HepG2 (cell line): Measurements from ENCODE around the gene MAPK6. TPM values are rescaled to one million over a fixed set of nuclear protein-coding genes. Genes with fewer than 3 reads are reported as not detected.

Experiments used
- BCL6 ChIP-seq: IDR thresholded peaks from 2 replicates; pipeline ENCODE4 v1.6.1; 2016; ENCODE audit warnings: missing genetic modification reagents, missing compliant biosample characterization
- BHLHE40 ChIP-seq: IDR thresholded peaks from 2 replicates; pipeline ENCODE4 v1.6.1; 2011; ENCODE audit warnings: low read length, improper control_type of control experiment
- CTCF ChIP-seq: sonication (generic); formaldehyde crosslinking; IDR thresholded peaks from 2 replicates; pipeline ENCODE4 v1.5.0; 2020; ENCODE audit warnings: mild to moderate bottlenecking, missing genetic modification reagents, moderate library complexity
- FOXA3 ChIP-seq: IDR thresholded peaks from 2 replicates; pipeline ENCODE4 v1.6.1; 2016; ENCODE audit warnings: missing genetic modification reagents, missing compliant biosample characterization
- HNRNPK ChIP-seq: fragments of 200-400 bp; formaldehyde crosslinking; IDR thresholded peaks from 2 replicates; pipeline ENCODE4 v1.6.1; 2018; ENCODE audit warnings: low read length, low read depth, moderate library complexity, mild to moderate bottlenecking; ENCODE audit not compliant: poor library complexity, severe bottlenecking
- HOXD1 ChIP-seq: sonication (generic); formaldehyde crosslinking; IDR thresholded peaks from 2 replicates; pipeline ENCODE4 v1.5.0; 2020; ENCODE audit warnings: missing genetic modification reagents
- JUND ChIP-seq: sonication (generic); formaldehyde crosslinking; IDR thresholded peaks from 2 replicates; pipeline ENCODE4 v1.8.0; 2022; ENCODE audit warnings: mild to moderate bottlenecking, missing genetic modification reagents
- MLX ChIP-seq: IDR thresholded peaks from 2 replicates; pipeline ENCODE4 v1.6.1; 2016
- MTF2 ChIP-seq: sonication (generic); formaldehyde crosslinking; IDR thresholded peaks from 2 replicates; pipeline ENCODE4 v1.5.0; 2020; ENCODE audit warnings: missing genetic modification reagents, borderline replicate concordance
- NFIB ChIP-seq: sonication (generic); formaldehyde crosslinking; IDR thresholded peaks from 2 replicates; pipeline ENCODE4 v1.9.0; 2021; ENCODE audit warnings: missing genetic modification reagents, mild to moderate bottlenecking, borderline replicate concordance
- SMAD3 ChIP-seq: sonication (generic); formaldehyde crosslinking; IDR thresholded peaks from 2 replicates; pipeline ENCODE4 v1.4.0; 2020; ENCODE audit warnings: missing genetic modification reagents
- SRSF4 ChIP-seq: fragments of 200-400 bp; formaldehyde crosslinking; IDR thresholded peaks from one replicate; pipeline ENCODE4 v1.6.1; 2018; ENCODE audit warnings: mild to moderate bottlenecking, low read depth, low read length, moderate library complexity; ENCODE audit not compliant: poor library complexity, severe bottlenecking
- SYNCRIP ChIP-seq: fragments of 200-400 bp; formaldehyde crosslinking; IDR thresholded peaks from 2 replicates; pipeline ENCODE4 v1.6.1; 2018; ENCODE audit warnings: mild to moderate bottlenecking, low read depth, low read length; ENCODE audit not compliant: insufficient read depth
- TARDBP ChIP-seq: sonication (generic); formaldehyde crosslinking; IDR thresholded peaks from 2 replicates; pipeline ENCODE4 v1.8.0; 2022; ENCODE audit warnings: mild to moderate bottlenecking, missing genetic modification reagents
- ZFP37 ChIP-seq: sonication (generic); formaldehyde crosslinking; IDR thresholded peaks from 2 replicates; pipeline ENCODE4 v1.4.0; 2020; ENCODE audit warnings: missing genetic modification reagents, borderline replicate concordance
- ZNF180 ChIP-seq: sonication (generic); formaldehyde crosslinking; IDR thresholded peaks from 2 replicates; pipeline ENCODE4 v1.4.0; 2020; ENCODE audit warnings: low read depth, missing genetic modification reagents, borderline replicate concordance
- ZNF24 ChIP-seq: fragments of 450-650 bp; IDR thresholded peaks from 2 replicates; pipeline ENCODE4 v1.6.1; 2017; ENCODE audit warnings: antibody characterized with exemption, mild to moderate bottlenecking
- ZNF350 ChIP-seq: sonication (generic); formaldehyde crosslinking; IDR thresholded peaks from 2 replicates; pipeline ENCODE4 v1.4.0; 2020; ENCODE audit warnings: mild to moderate bottlenecking, low read depth, missing genetic modification reagents, borderline replicate concordance
- ZNF430 ChIP-seq: sonication (generic); formaldehyde crosslinking; IDR thresholded peaks from 2 replicates; pipeline ENCODE4 v1.9.0; 2021; ENCODE audit warnings: mild to moderate bottlenecking, missing genetic modification reagents
- ZNF441 ChIP-seq: sonication (generic); formaldehyde crosslinking; IDR thresholded peaks from 2 replicates; pipeline ENCODE4 v1.7.0; 2021; ENCODE audit warnings: missing genetic modification reagents, borderline replicate concordance
- ZNF660 ChIP-seq: sonication (generic); formaldehyde crosslinking; IDR thresholded peaks from 2 replicates; pipeline ENCODE4 v1.5.1; 2020; ENCODE audit warnings: mild to moderate bottlenecking, low read depth, missing genetic modification reagents, borderline replicate concordance
- ZNF770 ChIP-seq: sonication (generic); formaldehyde crosslinking; IDR thresholded peaks from 2 replicates; pipeline ENCODE4 v1.5.0; 2020; ENCODE audit warnings: mild to moderate bottlenecking, missing genetic modification reagents
- ZNF800 ChIP-seq: sonication (generic); formaldehyde crosslinking; IDR thresholded peaks from 2 replicates; pipeline ENCODE4 v1.4.0; 2020; ENCODE audit warnings: missing genetic modification reagents
- ZNF841 ChIP-seq: sonication (generic); formaldehyde crosslinking; IDR thresholded peaks from 2 replicates; pipeline ENCODE4 v1.8.1; 2023; ENCODE audit warnings: missing genetic modification reagents, borderline replicate concordance
- polyA plus RNA-seq, 8 experiments: library from polyadenylated mRNA; depleted of rRNA in 3 of 8; stranded (reverse) in 7 of 8; unstranded in 1 of 8; fragments of >200 nt; fragmentation: Illumina TruSeq in 4 of 8; extraction: Trizol in 4 of 8; gene quantifications; 2 replicates each; pipeline versions ENCODE4 v1.2.1 to v1.2.3, GENCODE V29; 2011 to 2016; ENCODE audit warnings: low read depth in 4 of 8, missing spikeins in 1 of 8, mixed read lengths in 1 of 8; ENCODE audit not compliant: insufficient read depth in 1 of 8
- total RNA-seq, 5 experiments: library from RNA; depleted of rRNA; stranded (reverse); fragments of >200 nt; fragmentation: Illumina TruSeq; extraction: Trizol; gene quantifications; 2 replicates each; pipeline ENCODE4 v1.2.3, GENCODE V29; 2016; ENCODE audit warnings: low read depth in 1 of 5

The MAPK6 gene
- total and polyA plus RNA-seq, 2 of the 13 experiments (the other 11 are each of a cell fraction or from before 2014, with no cell fraction given) = 89.5 to 99.7 TPM

- peak; percentile 53; the same call in 1 of the 2 replicates for TF ChIP-seq HOXD1 (CRISPR knock-in tag)
- peak; percentile 71 for TF ChIP-seq ZNF441 (CRISPR knock-in tag)
- TF ChIP-seq HNRNPK = no peak
- no peak for TF ChIP-seq SYNCRIP
- TF ChIP-seq ZNF800 (CRISPR knock-in tag) = no peak
- TF ChIP-seq ZFP37 = no peak; the same call in 1 of the 2 replicates
- TF ChIP-seq CTCF (CRISPR knock-in tag) = no peak; the same call in 1 of the 2 replicates
- TF ChIP-seq MTF2 (CRISPR knock-in tag) = no peak
- peak; percentile 77 for TF ChIP-seq JUND (CRISPR knock-in tag)
- TF ChIP-seq BHLHE40 = peak; percentile 73
- TF ChIP-seq ZNF841 (CRISPR knock-in tag) = no peak
- TF ChIP-seq ZNF350 (CRISPR knock-in tag) = no peak
- no peak for TF ChIP-seq SRSF4
- 0 out of 2 replicates have a peak, but pooled peaks have one; percentile 14 for TF ChIP-seq BCL6 (CRISPR knock-in tag)
- no peak for TF ChIP-seq NFIB (CRISPR knock-in tag)
- no peak for TF ChIP-seq ZNF770 (CRISPR knock-in tag)
- no peak for TF ChIP-seq ZNF660 (CRISPR knock-in tag)
- peak; percentile 54; the same call in 1 of the 2 replicates for TF ChIP-seq ZNF430 (CRISPR knock-in tag)
- no peak for TF ChIP-seq SMAD3
- no peak for TF ChIP-seq ZNF180 (CRISPR knock-in tag)
- peak; percentile 31 for TF ChIP-seq FOXA3 (CRISPR knock-in tag)
- 0 out of 2 replicates have a peak, but pooled peaks have one; percentile 19 for TF ChIP-seq MLX (CRISPR knock-in tag)
- TF ChIP-seq ZNF24 = no peak
- TF ChIP-seq TARDBP (CRISPR knock-in tag) = peak; percentile 45; the same call in 1 of the 2 replicates
These were observed 588 bp downstream of the MAPK6 start (continued) for GRCh38 chr15:52019394-52020220.
